Sigmoid colon (tissue), 7 donors: ENCODE data around the gene MYO5A. TPM values are rescaled to one million over a fixed set of nuclear protein-coding genes. Genes with fewer than 3 reads are reported as not detected.

Source experiments
- DNase-seq: peaks from one replicate; pipeline ENCODE4 v3.0.0-alpha.2; 2019
- H3K27ac ChIP-seq, 4 donors: fragments of 200-600 bp; sonication (generic); one replicate each; pipeline ENCODE4 v1.5.1; 2016 to 2019; ENCODE audit warnings: mild to moderate bottlenecking in 1 of 4
- H3K27me3 ChIP-seq, 3 donors: fragments of 200-600 bp; sonication (generic); one replicate each; pipeline ENCODE4 v1.5.1; 2019; ENCODE audit warnings: mild to moderate bottlenecking in 1 of 3
- H3K36me3 ChIP-seq, 4 donors: fragments of 200-600 bp; sonication (generic); one replicate each; pipeline ENCODE4 v1.5.1; 2016 to 2019
- H3K4me1 ChIP-seq, 4 donors: fragments of 200-600 bp; sonication (generic); one replicate each; pipeline ENCODE4 v1.5.1; 2017 to 2019
- H3K4me3 ChIP-seq, 4 donors: fragments of 200-600 bp; sonication (generic); one replicate each; pipeline ENCODE4 v1.5.1; 2017 to 2019; ENCODE audit warnings: mild to moderate bottlenecking in 2 of 4, moderate library complexity in 1 of 4
- H3K9me3 ChIP-seq, 4 donors: fragments of 200-600 bp in 3 of 4; sonication (generic) in 3 of 4; one replicate each; pipeline versions ENCODE4 v1.5.1 to v1.6.1; 2013 to 2019
- CTCF ChIP-seq, 4 experiments: fragments of 450-650 bp in 3 of 4; fragments of 200-600 bp in 1 of 4; IDR thresholded peaks; one replicate each; pipeline ENCODE4 v1.5.1; 2016 to 2019; ENCODE audit warnings: antibody characterized with exemption in 4 of 4, mild to moderate bottlenecking in 3 of 4, moderate library complexity in 2 of 4
- EP300 ChIP-seq, 4 donors: sonication (generic); formaldehyde crosslinking; IDR thresholded peaks; one replicate each; pipeline ENCODE4 v1.6.1; 2017; ENCODE audit warnings: antibody characterized with exemption in 4 of 4
- POLR2A ChIP-seq, 2 donors: fragments of 450-650 bp; IDR thresholded peaks; one replicate each; pipeline ENCODE4 v1.6.1; 2016; ENCODE audit warnings: antibody characterized with exemption in 2 of 2, mild to moderate bottlenecking in 2 of 2, moderate library complexity in 2 of 2
- POLR2AphosphoS5 ChIP-seq, 4 donors: sonication (generic); formaldehyde crosslinking; IDR thresholded peaks; one replicate each; pipeline ENCODE4 v1.6.1; 2017; ENCODE audit warnings: antibody characterized with exemption in 4 of 4
- WGBS, 2 donors: extraction: QIAGEN DNeasy Blood & Tissue Kit; methylation state at CpG; one replicate each; pipeline ENCODE4 v1.1.7; 2013; 5-methylcytosine and 5-hydroxymethylcytosine counted together
- intact Hi-C: fragments of 100-400 bp; cut with DNase I; formaldehyde crosslinking; loops from one replicate; pipeline ENCODE4 v1.15.1; 2023
- polyA plus RNA-seq, 3 donors: library from polyadenylated mRNA; stranded (reverse); fragments of 200-250 nt; gene quantifications; one replicate each; pipeline ENCODE4 v1.2.3, GENCODE V29; 2013
- total RNA-seq, 4 donors: library from RNA; depleted of rRNA; stranded (reverse); fragments of >200 nt; gene quantifications; one replicate each; pipeline ENCODE4 v1.1.0, GENCODE V29; 2016
- donor health status: healthy with polysubstance abuse.
- donor health status: Bipolar disorder and iron deficiency.
- donor health status: healthy.

The MYO5A gene
- total and polyA plus RNA-seq, 7 donors: 2.1 to 46.0 (median 23.5) TPM

- Histone ChIP-seq H3K9me3 (no peaks in the 10 kb centered on the region), H3K27me3 (no peaks in the 10 kb centered on the region), H3K4me1 (peaks cover 0 to 25% (median 11%) of the 10 kb centered on the region in 4 donors), H3K4me3 (no peak overlapping the region), H3K36me3 (no peaks in the 10 kb centered on the region), H3K27ac (no peak overlapping the region)
- TF ChIP-seq POLR2AphosphoS5 (IDR thresholded peaks at IDR 0.05) (no peak), EP300 (IDR thresholded peaks at IDR 0.05) (no peak), POLR2A (IDR thresholded peaks at IDR 0.05) (no peak), CTCF (IDR thresholded peaks at IDR 0.05) (no peak)
- DNase-seq: no peak
- intact Hi-C loops: no loop called here
- WGBS, 2 donors: 76 to 81% methylated on average over 3 of the region's 3 CpGs
These were observed 19.0 kb downstream of the MYO5A start for GRCh38 chr15:52509500-52510245.

GRCh38 chr15:52506549-52506948, 22.1 kb downstream of the MYO5A start:
- intact Hi-C loops: no loop called here
- H3K4me1 ChIP-seq: peaks cover 0 to 21% (median 10%) of the 10 kb centered on the region in 4 donors
- H3K36me3 ChIP-seq: no peaks in the 10 kb centered on the region
- no peaks in the 10 kb centered on the region for H3K27me3 ChIP-seq
- 77 to 85% methylated on average over 6 of the region's 6 CpGs for WGBS, 2 donors
- TF ChIP-seq CTCF (IDR thresholded peaks at IDR 0.05): no peak
- no peak for TF ChIP-seq EP300 (IDR thresholded peaks at IDR 0.05)
- no peak for TF ChIP-seq POLR2AphosphoS5 (IDR thresholded peaks at IDR 0.05)
- no peak for TF ChIP-seq POLR2A (IDR thresholded peaks at IDR 0.05)
- no peaks in the 10 kb centered on the region for H3K9me3 ChIP-seq
- H3K27ac ChIP-seq: no peak overlapping the region
- H3K4me3 ChIP-seq: no peak overlapping the region
- no peak for DNase-seq

GRCh38 chr15:52505151-52505550, 23.5 kb downstream of the MYO5A start:
- no peak overlapping the region for H3K27ac ChIP-seq
- peaks cover 0 to 9% (median 3%) of the 10 kb centered on the region in 4 donors for H3K4me1 ChIP-seq
- DNase-seq: no peak
- H3K27me3 ChIP-seq: no peaks in the 10 kb centered on the region
- intact Hi-C loops: no loop called here
- H3K4me3 ChIP-seq: no peak overlapping the region
- H3K36me3 ChIP-seq: no peaks in the 10 kb centered on the region
- 86 to 93% methylated on average over 6 of the region's 6 CpGs for WGBS, 2 donors
- TF ChIP-seq POLR2AphosphoS5 (IDR thresholded peaks at IDR 0.05) (no peak), CTCF (IDR thresholded peaks at IDR 0.05) (no peak), EP300 (IDR thresholded peaks at IDR 0.05) (no peak), POLR2A (IDR thresholded peaks at IDR 0.05) (no peak)
- H3K9me3 ChIP-seq: no peaks in the 10 kb centered on the region

- no peak for DNase-seq
- 67 to 77% methylated on average over 5 of the region's 5 CpGs for WGBS, 2 donors
- Histone ChIP-seq H3K27me3 (no peaks in the 10 kb centered on the region), H3K27ac (no peak overlapping the region), H3K4me1 (peaks cover 0 to 9% (median 3%) of the 10 kb centered on the region in 4 donors), H3K36me3 (no peaks in the 10 kb centered on the region), H3K9me3 (no peaks in the 10 kb centered on the region), H3K4me3 (no peak overlapping the region)
- intact Hi-C loops: no loop called here
- no peak for TF ChIP-seq CTCF (IDR thresholded peaks at IDR 0.05)
- TF ChIP-seq POLR2A (IDR thresholded peaks at IDR 0.05): no peak
- no peak for TF ChIP-seq POLR2AphosphoS5 (IDR thresholded peaks at IDR 0.05)
- TF ChIP-seq EP300 (IDR thresholded peaks at IDR 0.05): no peak
These were observed 24.7 kb downstream of the MYO5A start for GRCh38 chr15:52503788-52504496.
